Measurements from ENCODE around the gene PROM1.

GRCh38 chr4:16029262-16029661, 54.6 kb downstream of the PROM1 start:
- TF ChIP-seq REST (tag by site-specific recombination; IDR thresholded peaks at IDR 0.05), result no peak
- TF ChIP-seq MYNN (tag by site-specific recombination; IDR thresholded peaks at IDR 0.05; ENCODE audit: borderline replicate concordance), result no peak
